ENCODE measurements around the gene OR14A2.

GRCh38 chr1:247716546-247716945 is 31.4 kb downstream of the OR14A2 start, which contains the start of gene OR6F1:
- no peak for TF ChIP-seq CTCF (IDR thresholded peaks at IDR 0.05)
- TF ChIP-seq POLR2AphosphoS5 (IDR thresholded peaks at IDR 0.05), result no peak
